GM23338 (cell line): ENCODE results near the gene JAK2.

Experiments
- CTCF ChIP-seq, 2 experiments: fragments of 200-600 bp in 1 of 2; sonication (generic) in 1 of 2; conservative IDR thresholded peaks; 2 replicates each; pipeline versions ENCODE4 v1.5.1 to v1.6.1; 2016 to 2017; ENCODE audit warnings: antibody characterized with exemption in 2 of 2, low read depth in 2 of 2, mild to moderate bottlenecking in 2 of 2, moderate library complexity in 1 of 2
- POLR2AphosphoS5 ChIP-seq: IDR thresholded peaks from 2 replicates; pipeline ENCODE4 v1.6.1; 2016; ENCODE audit warnings: antibody characterized with exemption, low read depth

- TF ChIP-seq POLR2AphosphoS5 (no peak), CTCF (conservative IDR thresholded peaks at IDR 0.05; ENCODE audit: low read depth in 2 of 2) (no peak)
These were observed 30.9 kb downstream of the JAK2 start for GRCh38 chr9:5015934-5016333.
